ENCODE measurements around the gene CIBAR2.

Gene CIBAR2

DNA sequence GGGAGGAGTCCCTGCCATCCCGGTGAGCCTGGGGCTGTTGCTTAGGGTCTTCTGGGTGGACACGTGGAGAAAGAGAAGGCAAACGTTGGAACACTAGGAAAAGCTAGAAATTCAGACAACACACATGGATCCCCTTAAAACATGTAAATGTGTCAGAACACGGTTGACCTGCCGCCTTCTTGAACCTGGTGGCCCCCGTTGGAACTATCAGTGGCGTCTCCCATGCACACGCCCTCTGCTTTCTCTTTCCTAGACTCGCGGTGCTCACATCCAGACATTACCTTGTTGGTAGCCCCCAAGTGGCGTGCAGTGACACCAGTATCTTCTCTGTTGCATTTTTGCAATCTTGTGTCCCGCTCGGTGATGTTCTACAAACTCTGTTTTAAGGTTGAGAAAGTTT lies 18.6 kb downstream of the CIBAR2 start:
- DNase-seq = no peak
- no peak for TF ChIP-seq GATA1 (IDR thresholded peaks at IDR 0.05; ENCODE audit: low read depth, low read length)
- no peak for TF ChIP-seq POLR2A (IDR thresholded peaks at IDR 0.05; ENCODE audit: low read length)

DNA sequence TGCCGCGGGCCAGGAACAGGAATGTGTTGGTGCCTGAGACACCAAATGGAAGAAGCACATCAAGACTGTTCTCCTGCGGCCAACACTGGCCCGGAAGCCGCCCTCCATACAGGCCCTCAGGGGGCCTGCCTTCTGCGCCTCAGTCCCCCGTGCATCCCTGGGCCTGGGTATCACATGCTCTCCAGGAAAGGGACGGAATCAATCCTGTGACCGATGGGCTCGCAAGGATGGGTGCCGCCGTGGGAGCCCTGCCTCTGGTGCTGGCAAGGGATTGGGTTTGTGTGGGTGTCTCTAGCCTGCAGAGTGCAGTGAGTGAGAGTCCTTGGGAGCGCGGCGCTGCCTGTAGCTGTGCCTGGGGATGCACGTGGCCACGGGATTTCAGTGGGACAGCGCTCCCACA lies 19.4 kb downstream of the CIBAR2 start:
- DNase-seq = no peak
- no peak for TF ChIP-seq GATA1 (IDR thresholded peaks at IDR 0.05; ENCODE audit: low read depth, low read length)
- TF ChIP-seq POLR2A (IDR thresholded peaks at IDR 0.05; ENCODE audit: low read length) = no peak

DNA sequence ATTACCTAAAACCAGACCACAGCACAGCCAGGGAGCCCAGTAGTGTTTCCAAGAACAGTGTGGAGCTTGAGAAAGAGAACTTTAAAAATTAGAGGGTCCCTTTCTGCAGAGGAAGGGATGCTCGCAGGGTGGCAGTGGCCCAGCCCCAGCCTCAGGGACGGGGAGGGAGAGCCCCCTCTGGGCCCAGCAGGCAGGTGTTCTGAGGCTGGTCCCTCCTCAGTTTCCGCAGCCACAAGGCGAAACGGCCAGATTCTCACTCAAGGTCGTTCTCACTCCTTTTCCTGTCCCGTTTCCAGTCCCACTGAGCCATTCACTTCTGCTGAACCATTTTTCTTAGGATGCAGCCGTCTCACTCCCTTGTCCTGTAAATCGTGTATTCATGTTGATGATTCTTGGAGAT lies 20.0 kb downstream of the CIBAR2 start:
- no peak for DNase-seq
- TF ChIP-seq GATA1 (IDR thresholded peaks at IDR 0.05; ENCODE audit: low read depth, low read length) (no peak), POLR2A (IDR thresholded peaks at IDR 0.05; ENCODE audit: low read length) (no peak)

DNA sequence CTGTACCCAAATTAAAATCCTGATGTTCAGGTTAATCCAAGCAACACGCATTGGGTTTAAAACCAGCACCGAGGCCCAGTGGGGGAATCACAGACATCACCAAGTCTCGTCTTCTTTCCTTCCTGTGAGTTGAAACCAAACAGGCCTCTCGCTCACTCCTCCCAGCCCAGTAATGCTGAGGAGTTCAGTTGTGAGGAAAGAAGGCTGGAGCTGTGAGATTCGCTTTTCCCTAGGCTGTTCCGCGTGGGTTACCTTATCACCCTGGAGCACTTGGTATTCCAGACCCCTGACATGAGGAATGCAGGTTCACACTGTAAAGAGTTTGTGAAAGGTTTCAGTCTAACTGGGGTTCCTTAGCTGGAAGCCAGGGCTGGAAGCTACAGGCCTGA lies 20.8 kb downstream of the CIBAR2 start:
- no peak for DNase-seq
- no peak for TF ChIP-seq POLR2A (IDR thresholded peaks at IDR 0.05; ENCODE audit: low read length)
- TF ChIP-seq GATA1 (IDR thresholded peaks at IDR 0.05; ENCODE audit: low read depth, low read length) = no peak

DNA sequence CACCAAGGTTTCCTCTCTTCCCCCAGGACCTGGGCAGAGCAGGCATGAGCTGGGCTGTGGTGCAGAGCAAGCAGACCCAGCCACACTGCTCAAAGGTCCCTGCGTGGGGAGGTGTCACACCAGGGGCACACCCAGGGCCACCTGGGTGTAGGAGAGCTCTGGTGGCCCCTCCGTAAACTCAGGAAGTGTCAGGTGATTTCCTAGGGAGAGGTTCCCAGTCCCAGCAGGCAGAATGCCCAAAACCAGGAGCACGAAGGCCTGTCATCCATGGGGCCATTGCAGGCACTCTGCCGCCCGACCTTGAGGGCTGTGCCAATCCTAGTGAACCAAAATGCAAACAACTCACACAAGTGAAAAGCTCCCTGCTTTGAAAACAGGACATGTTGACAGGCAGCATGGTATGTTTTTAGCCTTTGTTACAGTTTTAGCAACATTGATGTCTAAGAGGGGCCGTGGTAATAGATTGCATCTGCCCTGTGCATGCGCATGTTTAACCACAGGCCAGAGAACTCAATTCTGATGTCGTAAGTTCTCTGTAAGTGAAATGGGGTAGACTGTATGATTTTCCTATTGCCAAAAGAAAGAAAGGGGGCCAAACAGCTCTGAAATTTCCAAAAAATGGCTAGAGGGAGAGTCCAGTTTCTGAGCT lies 21.3 kb downstream of the CIBAR2 start:
- TF ChIP-seq POLR2A (IDR thresholded peaks at IDR 0.05; ENCODE audit: low read length) = no peak
- no peak for TF ChIP-seq GATA1 (IDR thresholded peaks at IDR 0.05; ENCODE audit: low read depth, low read length)
- no peak for DNase-seq

DNA sequence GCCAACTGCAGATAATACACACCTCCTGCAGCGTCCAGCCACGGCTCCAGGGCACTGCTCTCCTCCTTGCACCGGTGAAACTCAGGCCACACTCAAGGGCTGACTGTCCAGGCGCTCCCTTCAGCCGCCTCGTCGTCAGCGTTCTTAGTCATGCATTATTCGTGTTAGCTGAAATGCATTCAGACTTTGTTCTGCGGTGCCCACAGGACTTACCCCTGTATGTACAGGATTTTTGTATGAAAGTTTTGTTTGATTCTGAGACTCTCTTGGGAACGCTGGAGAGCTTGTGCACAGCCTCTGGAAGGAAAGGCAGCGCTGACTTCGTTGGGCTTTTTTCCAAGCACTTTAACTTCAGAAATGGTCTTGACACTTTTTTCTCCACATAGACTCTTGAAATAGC lies 22.1 kb downstream of the CIBAR2 start:
- no peak for DNase-seq
- TF ChIP-seq POLR2A (IDR thresholded peaks at IDR 0.05; ENCODE audit: low read length) (no peak), GATA1 (IDR thresholded peaks at IDR 0.05; ENCODE audit: low read depth, low read length) (no peak)

DNA sequence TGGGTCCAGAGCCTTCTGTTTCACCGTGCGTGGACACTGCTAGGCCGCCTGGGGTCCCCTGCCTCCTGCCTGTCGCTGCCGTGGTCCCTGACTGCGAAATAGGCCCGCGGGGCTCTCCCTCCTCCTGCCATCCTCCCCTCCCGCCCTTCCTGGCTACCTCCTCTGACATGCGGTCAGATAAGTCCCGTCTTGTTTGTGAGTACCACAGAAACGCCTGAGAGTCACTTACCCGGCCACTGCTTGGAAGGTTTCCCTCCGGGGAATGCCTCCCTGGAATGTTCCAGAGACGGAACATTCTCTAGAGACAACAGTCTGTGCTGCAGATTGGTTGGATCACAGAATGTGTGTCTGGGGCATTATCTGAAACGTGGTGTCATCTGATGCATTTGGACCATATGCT lies 22.7 kb downstream of the CIBAR2 start:
- no peak for TF ChIP-seq GATA1 (IDR thresholded peaks at IDR 0.05; ENCODE audit: low read depth, low read length)
- TF ChIP-seq POLR2A (IDR thresholded peaks at IDR 0.05; ENCODE audit: low read length) = no peak
- DNase-seq = no peak

DNA sequence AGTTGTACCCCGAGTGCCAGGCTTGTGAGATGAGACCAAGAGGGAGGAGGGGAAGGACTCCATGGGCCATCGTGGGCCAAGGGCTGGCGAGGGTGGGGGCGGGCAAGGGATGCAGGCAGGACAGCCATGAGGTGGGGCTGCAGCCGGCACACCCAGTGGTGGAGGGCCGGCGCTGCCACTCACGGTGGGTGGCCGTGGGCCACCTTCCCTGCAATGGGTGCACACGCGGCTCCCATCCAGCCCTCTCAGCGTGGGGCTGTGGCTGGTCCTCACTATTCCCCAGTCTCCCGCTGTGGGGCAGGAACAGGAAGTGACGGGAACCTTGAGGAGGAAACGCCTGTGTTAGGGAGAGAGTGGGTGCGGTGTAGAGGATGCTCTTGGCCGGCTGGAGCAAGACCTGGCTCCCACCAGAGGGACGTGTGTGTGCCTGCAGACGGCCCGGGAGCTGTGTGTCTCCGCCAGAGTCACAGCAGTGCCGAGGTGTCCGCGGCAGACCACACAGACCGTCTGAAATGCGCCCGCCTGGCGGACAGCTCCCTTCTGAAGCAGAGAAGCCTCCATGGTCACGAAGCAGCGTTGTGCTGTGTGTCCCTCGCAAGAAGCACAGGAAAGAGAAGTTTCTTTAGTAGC lies 23.6 kb downstream of the CIBAR2 start:
- TF ChIP-seq POLR2A (IDR thresholded peaks at IDR 0.05; ENCODE audit: low read length) (no peak), GATA1 (IDR thresholded peaks at IDR 0.05; ENCODE audit: low read depth, low read length) (no peak)
- DNase-seq = no peak

DNA sequence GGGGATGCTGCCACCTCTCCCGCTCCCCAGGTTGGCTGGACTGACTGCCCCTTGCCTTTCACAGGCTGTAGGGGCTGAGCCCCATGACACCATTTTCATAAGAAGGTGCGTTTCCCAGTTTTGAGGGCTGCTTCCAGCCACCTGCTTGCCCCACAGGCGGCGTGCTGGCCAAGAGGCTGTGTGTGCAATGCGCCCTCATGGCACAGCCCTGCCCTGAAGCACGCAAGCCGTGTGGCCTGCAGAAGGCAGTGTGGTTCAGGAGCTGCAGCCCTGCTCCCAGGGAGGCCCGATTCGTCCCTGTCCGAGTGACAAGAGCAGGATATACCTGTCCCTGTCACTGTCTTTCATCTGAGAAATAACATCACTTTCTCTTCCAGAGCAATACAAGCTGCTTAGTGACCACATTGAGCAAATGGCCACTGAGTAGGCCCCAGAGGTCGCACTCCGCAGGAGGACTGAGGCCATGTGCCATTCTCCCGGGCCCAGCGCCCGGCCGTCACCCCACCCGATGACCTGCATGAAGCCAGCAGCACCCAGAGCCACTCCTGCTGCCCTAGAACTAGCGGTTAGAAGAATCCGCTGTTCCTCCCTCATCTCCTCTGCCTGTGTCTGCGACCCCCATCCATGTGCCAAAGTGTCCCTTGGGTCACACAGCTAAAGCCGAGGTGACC lies 24.2 kb downstream of the CIBAR2 start:
- DNase-seq = no peak
- no peak for TF ChIP-seq POLR2A (IDR thresholded peaks at IDR 0.05; ENCODE audit: low read length)
- TF ChIP-seq GATA1 (IDR thresholded peaks at IDR 0.05; ENCODE audit: low read depth, low read length) = no peak

DNA sequence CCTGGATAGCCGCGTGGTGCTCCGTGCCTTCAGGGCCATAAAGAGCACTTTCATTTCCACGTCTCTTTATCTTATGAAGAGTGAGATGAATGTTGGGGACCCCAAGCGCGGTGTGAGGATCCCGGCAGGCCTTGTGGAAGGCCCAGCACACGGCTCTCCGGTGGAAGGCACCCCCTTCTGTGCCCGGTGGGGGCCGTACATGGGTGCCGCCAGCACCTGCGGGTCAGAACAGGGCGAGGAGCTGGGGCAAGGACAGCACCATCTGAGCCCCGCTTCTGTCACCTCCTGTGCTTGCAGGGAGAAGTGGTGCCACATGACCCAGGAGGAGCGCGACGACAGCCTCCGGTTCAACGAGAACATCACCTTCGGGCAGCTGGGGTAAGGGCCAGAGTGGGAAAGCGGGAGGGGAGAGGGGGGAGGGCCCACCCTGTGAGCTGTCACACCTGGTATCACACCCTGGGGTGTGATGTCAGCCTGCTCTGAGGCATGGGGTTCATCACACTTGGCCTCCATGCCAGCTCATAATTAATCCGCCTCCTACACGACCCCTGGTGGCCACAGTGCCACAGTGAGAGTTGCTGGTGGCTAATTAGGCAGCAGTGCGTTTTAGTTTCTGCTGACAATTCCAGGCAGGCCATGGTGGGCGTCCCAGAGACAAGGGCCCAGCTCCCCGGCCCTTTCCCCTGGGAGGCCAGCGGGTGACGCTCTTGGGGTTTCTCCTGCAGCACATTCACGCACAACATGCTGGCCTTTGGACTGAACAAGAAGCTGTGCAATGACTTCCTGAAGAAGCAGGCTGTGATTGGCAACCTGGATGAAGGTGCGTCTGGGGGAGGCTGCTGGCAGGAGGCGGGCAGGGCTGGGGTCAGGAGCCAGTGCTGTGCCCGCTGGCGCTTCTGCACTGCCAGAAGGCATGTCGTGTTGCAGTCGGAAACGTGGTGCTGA lies 25.7 kb downstream of the CIBAR2 start:
- TF ChIP-seq GATA1 (IDR thresholded peaks at IDR 0.05; ENCODE audit: low read depth, low read length) (no peak), POLR2A (IDR thresholded peaks at IDR 0.05; ENCODE audit: low read length) (no peak)
- peak; percentile 77 to 88 for DNase-seq

DNA sequence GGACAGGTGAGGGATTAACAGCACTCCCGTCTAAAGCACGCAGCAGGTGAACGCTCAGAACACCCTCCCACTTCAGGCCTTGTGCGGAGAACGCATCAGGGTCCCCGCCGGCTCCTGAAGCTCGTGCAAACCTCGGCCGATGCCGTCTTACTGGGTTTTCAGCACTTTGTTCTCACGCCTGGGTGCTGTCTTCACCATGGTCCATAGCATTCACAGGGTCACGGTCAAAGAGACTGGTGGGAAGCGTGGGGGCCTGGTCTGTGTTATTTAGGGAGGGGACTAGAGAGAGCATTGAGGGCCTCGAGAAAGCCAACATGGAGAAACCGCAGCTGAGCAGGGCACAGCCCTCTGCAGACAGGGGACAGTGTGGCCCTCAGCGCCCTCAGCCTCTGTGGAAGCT lies 26.6 kb downstream of the CIBAR2 start:
- no peak for TF ChIP-seq GATA1 (IDR thresholded peaks at IDR 0.05; ENCODE audit: low read depth, low read length)
- no peak for TF ChIP-seq POLR2A (IDR thresholded peaks at IDR 0.05; ENCODE audit: low read length)
- DNase-seq = no peak

DNA sequence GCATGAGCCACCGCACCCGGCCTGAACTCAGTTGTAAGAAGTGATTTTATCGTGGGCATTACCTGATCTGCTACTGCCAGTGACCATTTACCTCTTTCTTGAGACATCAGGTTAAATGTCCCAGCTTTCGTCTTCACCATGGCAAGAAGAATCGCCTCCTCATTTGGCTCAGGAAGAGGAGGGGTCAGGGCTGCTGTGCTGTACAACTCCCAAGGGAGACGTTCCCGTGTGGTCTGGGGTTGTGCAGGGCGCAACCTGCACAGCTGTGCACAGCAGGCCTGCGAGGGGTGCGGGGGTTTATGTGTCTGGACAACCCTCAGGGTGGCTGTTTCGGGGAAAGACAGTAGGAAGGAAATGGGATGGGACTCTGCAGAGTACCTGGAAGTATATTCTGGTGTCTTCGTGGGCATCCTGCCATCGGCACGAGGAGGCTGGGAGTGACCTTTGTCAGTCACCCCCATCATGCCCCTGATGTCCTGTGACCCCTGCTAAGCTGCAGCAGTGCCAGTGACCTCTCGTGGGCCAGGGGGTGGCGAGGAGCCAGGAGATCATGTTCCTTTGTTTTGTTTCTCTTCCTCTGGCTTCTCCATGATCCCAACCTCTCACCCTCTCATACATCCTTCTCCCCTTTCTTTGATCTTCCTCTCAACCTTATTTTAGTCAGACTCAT lies 27.3 kb downstream of the CIBAR2 start:
- DNase-seq = no peak
- TF ChIP-seq POLR2A (IDR thresholded peaks at IDR 0.05; ENCODE audit: low read length) (no peak), GATA1 (IDR thresholded peaks at IDR 0.05; ENCODE audit: low read depth, low read length) (no peak)

DNA sequence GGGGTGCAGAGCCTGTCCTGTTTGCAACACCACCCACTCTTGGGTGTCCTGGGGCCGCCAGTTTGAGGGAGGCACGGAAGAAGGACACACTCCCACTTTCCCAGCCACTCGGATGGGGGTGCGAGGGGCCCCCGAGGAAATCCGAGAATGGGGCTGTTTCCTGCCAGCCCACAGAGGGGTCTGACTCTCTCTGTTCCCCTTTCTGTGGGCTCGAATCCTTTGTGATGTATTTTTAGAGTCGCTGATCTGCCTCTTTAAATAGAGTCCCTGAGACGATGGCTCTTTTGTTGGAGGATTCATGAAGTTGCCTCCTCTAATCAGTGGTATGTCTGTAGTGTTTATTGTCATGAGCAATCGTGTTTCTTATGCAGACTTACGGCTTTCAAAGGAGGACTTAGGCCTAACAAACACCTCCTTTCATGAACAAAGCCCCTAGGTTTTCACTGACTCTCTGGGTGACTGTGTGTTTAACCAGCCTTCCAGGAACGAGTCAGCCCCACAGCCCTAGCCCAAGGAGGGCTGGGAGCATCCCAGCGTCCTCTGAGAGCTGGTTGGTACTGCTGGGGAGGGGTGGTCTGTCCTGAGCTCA lies 29.1 kb downstream of the CIBAR2 start:
- no peak for DNase-seq
- no peak for TF ChIP-seq GATA1 (IDR thresholded peaks at IDR 0.05; ENCODE audit: low read depth, low read length)
- no peak for TF ChIP-seq POLR2A (IDR thresholded peaks at IDR 0.05; ENCODE audit: low read length)

Measured in erythroblast (primary cell).